Neuronal stem cell (in vitro differentiated cells): ENCODE results near the gene SMIM24. TPM values are rescaled to one million over a fixed set of nuclear protein-coding genes. Genes with fewer than 3 reads are reported as not detected.
"Not testable (repeated sequence)": the region's sequence is repeated elsewhere in the genome, so short reads cannot be mapped to it uniquely, and the experiment has no call there.

ENCODE experiments used
- DNase-seq: peaks from one replicate; pipeline ENCODE4 v3.0.0-alpha.2; 2013; ENCODE audit warnings: low spot score
- H2AFZ ChIP-seq: one replicate; pipeline ENCODE4 v1.6.1; 2013; ENCODE audit warnings: mild to moderate bottlenecking, low read length, inconsistent platforms
- H2AK5ac ChIP-seq: 2 replicates; pipeline ENCODE4 v1.6.1; 2013; ENCODE audit warnings: low read depth, mild to moderate bottlenecking, inconsistent platforms, low read length, moderate library complexity, mixed read lengths
- H2BK120ac ChIP-seq: 2 replicates; pipeline ENCODE4 v1.6.1; 2013; ENCODE audit warnings: low read depth, mild to moderate bottlenecking, inconsistent platforms, low read length, moderate library complexity, mixed read lengths
- H2BK12ac ChIP-seq: one replicate; pipeline ENCODE4 v1.6.1; 2013; ENCODE audit warnings: low read length, inconsistent platforms
- H2BK15ac ChIP-seq: 2 replicates; pipeline ENCODE4 v1.6.1; 2013; ENCODE audit warnings: mild to moderate bottlenecking, low read length, inconsistent platforms, mixed read lengths
- H2BK5ac ChIP-seq: one replicate; pipeline ENCODE4 v1.6.1; 2013; ENCODE audit warnings: inconsistent platforms, mild to moderate bottlenecking, low read length, moderate library complexity
- H3K14ac ChIP-seq: one replicate; pipeline ENCODE4 v1.6.1; 2013; ENCODE audit warnings: low read length, inconsistent platforms
- H3K18ac ChIP-seq: 2 replicates; pipeline ENCODE4 v1.6.1; 2013; ENCODE audit warnings: low read length, inconsistent platforms
- H3K23ac ChIP-seq: 2 replicates; pipeline ENCODE4 v1.6.1; 2013; ENCODE audit warnings: low read depth, mild to moderate bottlenecking, mixed read lengths, low read length, inconsistent platforms; ENCODE audit not compliant: poor library complexity
- H3K27ac ChIP-seq: replicated peaks from 3 replicates; pipeline ENCODE4 v1.5.1; 2013; ENCODE audit warnings: low read length, inconsistent platforms
- H3K27me3 ChIP-seq, 3 experiments: 2 replicates each; pipeline ENCODE4 v1.6.1; 2013; ENCODE audit warnings: low read length in 3 of 3, mild to moderate bottlenecking in 2 of 3, inconsistent platforms in 1 of 3, low read depth in 1 of 3, mixed read lengths in 1 of 3, moderate library complexity in 1 of 3; ENCODE audit not compliant: control insufficient read depth in 3 of 3, insufficient read depth in 3 of 3
- H3K36me3 ChIP-seq, 2 donors: replicated peaks in 1 of 2; 2 replicates each; pipeline ENCODE4 v1.6.1; 2013; ENCODE audit warnings: low read length in 2 of 2; ENCODE audit not compliant: control insufficient read depth in 2 of 2, insufficient read depth in 2 of 2
- H3K4ac ChIP-seq: 2 replicates; pipeline ENCODE4 v1.6.1; 2013; ENCODE audit warnings: inconsistent platforms, mild to moderate bottlenecking, low read length, moderate library complexity
- H3K4me1 ChIP-seq, 2 donors: 1 replicate in 1 of 2; 2 replicates in 1 of 2; pipeline ENCODE4 v1.6.1; 2013; ENCODE audit warnings: low read length in 2 of 2, low read depth in 1 of 2; ENCODE audit not compliant: control insufficient read depth in 2 of 2, insufficient read depth in 1 of 2
- H3K4me2 ChIP-seq: one replicate; pipeline ENCODE4 v1.6.1; 2013; ENCODE audit warnings: mild to moderate bottlenecking, low read length, inconsistent platforms; ENCODE audit not compliant: insufficient read depth, poor library complexity, severe bottlenecking
- H3K4me3 ChIP-seq, 2 donors: 2 replicates each; pipeline ENCODE4 v1.5.1; 2013; ENCODE audit warnings: low read length in 2 of 2, mild to moderate bottlenecking in 2 of 2, inconsistent platforms in 1 of 2, moderate library complexity in 1 of 2
- H3K79me1 ChIP-seq: one replicate; pipeline ENCODE4 v1.6.1; 2013; ENCODE audit warnings: low read depth, mild to moderate bottlenecking, inconsistent platforms, low read length, moderate library complexity
- H3K9ac ChIP-seq: one replicate; pipeline ENCODE4 v1.6.1; 2013; ENCODE audit warnings: mild to moderate bottlenecking, low read depth, low read length, inconsistent platforms; ENCODE audit not compliant: poor library complexity
- H3K9me3 ChIP-seq, 2 donors: replicated peaks in 1 of 2; 2 replicates each; pipeline versions ENCODE3 to v1.6.1; 2013; ENCODE audit warnings: low read length in 2 of 2, mild to moderate bottlenecking in 2 of 2, inconsistent platforms in 1 of 2, low read depth in 1 of 2, mixed read lengths in 1 of 2, moderate library complexity in 1 of 2; ENCODE audit not compliant: control insufficient read depth in 2 of 2, insufficient read depth in 1 of 2
- H4K8ac ChIP-seq: one replicate; pipeline ENCODE4 v1.6.1; 2013; ENCODE audit warnings: low read depth, mild to moderate bottlenecking, inconsistent platforms, low read length, moderate library complexity
- H4K91ac ChIP-seq: one replicate; pipeline ENCODE4 v1.6.1; 2013; ENCODE audit warnings: low read length, low read depth, mild to moderate bottlenecking, inconsistent platforms; ENCODE audit not compliant: poor library complexity
- WGBS, 2 donors: extraction: QIAGEN DNeasy Blood & Tissue Kit; methylation state at CpG; one replicate each; pipeline ENCODE4 v1.1.7; 2013; ENCODE audit warnings: missing lambda C conversion rate in 2 of 2, mixed read lengths in 1 of 2; ENCODE audit not compliant: insufficient read length in 2 of 2, insufficient replicate concordance in 1 of 2; ENCODE audit errors: extremely low coverage in 2 of 2; 5-methylcytosine and 5-hydroxymethylcytosine counted together
- polyA plus RNA-seq, 2 experiments: library from polyadenylated mRNA; stranded (reverse); fragments of 200-250 nt; gene quantifications; one replicate each; pipeline ENCODE4 v1.2.3, GENCODE V29; 2013

SMIM24 gene
- 1.5 TPM for polyA plus RNA-seq (2013, experiment 1 of 2)
- 1.3 TPM for polyA plus RNA-seq (2013, experiment 2 of 2)

- no peaks in the 10 kb centered on the region for H3K36me3 ChIP-seq
- H2AFZ ChIP-seq, result peak within 1 kb of the TSS; percentile 35
- peak within 1 kb of the TSS; percentile 92 for H2AK5ac ChIP-seq
- no peak within 1 kb of the TSS for H2BK120ac ChIP-seq
- no peak within 1 kb of the TSS for H3K27ac ChIP-seq
- no peak within 1 kb of the TSS for H2BK12ac ChIP-seq
- H3K23ac ChIP-seq, result peak within 1 kb of the TSS; percentile 80
- H3K4ac ChIP-seq, result no peak within 1 kb of the TSS
- no peak within 1 kb of the TSS for H3K4me2 ChIP-seq
- H4K91ac ChIP-seq, result no peak within 1 kb of the TSS
- H3K14ac ChIP-seq, result peak within 1 kb of the TSS; percentile 38
- no peak within 1 kb of the TSS for H2BK15ac ChIP-seq
- H3K9ac ChIP-seq, result no peak within 1 kb of the TSS
- peak within 1 kb of the TSS; percentile 48 for H3K18ac ChIP-seq
- peaks cover 2 to 6% of the 10 kb centered on the region in 2 donors for H3K4me1 ChIP-seq
- DNase-seq, result no peak
- peaks cover 0 to 30% (median 3%) of the 10 kb centered on the region in 3 experiments for H3K27me3 ChIP-seq
- no peaks in the 10 kb centered on the region for H3K79me1 ChIP-seq
- H2BK5ac ChIP-seq, result peak within 1 kb of the TSS; percentile 5
- WGBS, 2 donors, result no CpG with 5 or more reads among the region's 27 CpGs
- H3K4me3 ChIP-seq, result no peak within 1 kb of the TSS
- no peaks in the 10 kb centered on the region for H3K9me3 ChIP-seq
- H4K8ac ChIP-seq, result peak within 1 kb of the TSS; percentile 43
Measured at GRCh38 chr19:3480383-3481091, at the start of gene SMIM24. Gene SMIM24, minus strand, starts transcription at chr19:3480525. Its CDS starts 62 bp downstream, at chr19:3480463.

GRCh38 chr19:3529299-3529698, 49.0 kb upstream of the SMIM24 start:
- not testable (repeated sequence) for H3K4me2 ChIP-seq, H3K4me3 ChIP-seq, H3K4me1 ChIP-seq, H3K27ac ChIP-seq, H4K8ac ChIP-seq, H2AK5ac ChIP-seq, H4K91ac ChIP-seq, H2BK15ac ChIP-seq, H2AFZ ChIP-seq, H3K9me3 ChIP-seq, DNase-seq, H3K27me3 ChIP-seq, H3K4ac ChIP-seq, H3K79me1 ChIP-seq, H3K18ac ChIP-seq, H2BK5ac ChIP-seq, H3K14ac ChIP-seq, H2BK120ac ChIP-seq, H2BK12ac ChIP-seq, H3K23ac ChIP-seq
- H3K9ac ChIP-seq, result peak overlapping the region; percentile 21
- H3K36me3 ChIP-seq, result peaks cover 53 to 81% of the 10 kb centered on the region in 2 donors
- 100% methylated on average over 1 of the region's 7 CpGs; no CpG with 5 or more reads in 1 of the 2 donors for WGBS, 2 donors

GRCh38 chr19:3528539-3529211, 48.4 kb upstream of the SMIM24 start:
- H2AFZ ChIP-seq, result no peak overlapping the region
- no peaks in the 10 kb centered on the region for H3K9me3 ChIP-seq
- no peak for DNase-seq
- no peak overlapping the region for H2BK15ac ChIP-seq
- no peak overlapping the region for H3K18ac ChIP-seq
- peaks cover 50 to 81% of the 10 kb centered on the region in 2 donors for H3K36me3 ChIP-seq
- no peak overlapping the region for H4K91ac ChIP-seq
- H3K14ac ChIP-seq, result peak overlapping the region; percentile 75
- no peak overlapping the region for H3K4me2 ChIP-seq
- H3K4me3 ChIP-seq, result no peak overlapping the region
- H2AK5ac ChIP-seq, result no peak overlapping the region
- H2BK120ac ChIP-seq, result no peak overlapping the region
- peaks cover 8% of the 10 kb centered on the region for H3K79me1 ChIP-seq
- H3K4ac ChIP-seq, result no peak overlapping the region
- no peaks in the 10 kb centered on the region for H3K27me3 ChIP-seq
- H3K4me1 ChIP-seq, result no peaks in the 10 kb centered on the region
- peak overlapping the region; percentile 43 for H4K8ac ChIP-seq
- H3K27ac ChIP-seq, result no peak overlapping the region
- no peak overlapping the region for H2BK12ac ChIP-seq
- H2BK5ac ChIP-seq, result no peak overlapping the region
- WGBS, 2 donors, result 100% methylated on average over 6 of the region's 20 CpGs; no CpG with 5 or more reads in 1 of the 2 donors
- no peak overlapping the region for H3K23ac ChIP-seq
- peak overlapping the region; percentile 4 for H3K9ac ChIP-seq

GRCh38 chr19:3528080-3528479, 47.8 kb upstream of the SMIM24 start:
- no peak overlapping the region for H3K4ac ChIP-seq
- H3K9me3 ChIP-seq, result no peaks in the 10 kb centered on the region
- peaks cover 49 to 81% of the 10 kb centered on the region in 2 donors for H3K36me3 ChIP-seq
- WGBS, 2 donors, result no CpG with 5 or more reads among the region's 14 CpGs
- H2BK5ac ChIP-seq, result peak overlapping the region; percentile 75
- no peak for DNase-seq
- H3K4me3 ChIP-seq, result no peak overlapping the region
- peak overlapping the region; percentile 65 for H4K8ac ChIP-seq
- H3K18ac ChIP-seq, result no peak overlapping the region
- H3K79me1 ChIP-seq, result peaks cover 13% of the 10 kb centered on the region
- H3K27me3 ChIP-seq, result no peaks in the 10 kb centered on the region
- no peak overlapping the region for H4K91ac ChIP-seq
- no peak overlapping the region for H3K9ac ChIP-seq
- no peaks in the 10 kb centered on the region for H3K4me1 ChIP-seq
- H3K14ac ChIP-seq, result peak overlapping the region; percentile 75
- H2AFZ ChIP-seq, result no peak overlapping the region
- H3K4me2 ChIP-seq, result no peak overlapping the region
- H2BK120ac ChIP-seq, result no peak overlapping the region
- no peak overlapping the region for H2BK15ac ChIP-seq
- H3K23ac ChIP-seq, result peak overlapping the region; percentile 43
- H2AK5ac ChIP-seq, result no peak overlapping the region
- H3K27ac ChIP-seq, result no peak overlapping the region
- no peak overlapping the region for H2BK12ac ChIP-seq
